A673 (cell line): ENCODE results near the gene TBC1D16. TPM values are rescaled to one million over a fixed set of nuclear protein-coding genes. Genes with fewer than 3 reads are reported as not detected.

ENCODE experiments used
- BruUV-seq: library from RNA; stranded (reverse); fragments of 400-500 nt; replicated peaks from 2 replicates; lab custom pipeline; 2021; lab: Mats Ljungman, UMichigan
- CTCF ChIA-PET: fragments of 300-600 bp; sonication (Branson Sonifier 250); formaldehyde crosslinking; loops from one replicate; lab custom pipeline; 2022; ENCODE audit warnings: antibody characterized with exemption; lab: Charles Lee
- POLR2A ChIA-PET: fragments of 300-600 bp; sonication (Branson Sonifier 250); formaldehyde crosslinking; loops from one replicate; lab custom pipeline; 2022; ENCODE audit warnings: antibody characterized with exemption; ENCODE audit not compliant: low non-redundant PET; lab: Charles Lee
- DNase-seq: peaks from one replicate; pipeline ENCODE4 v3.0.0-alpha.2; 2015; ENCODE audit warnings: low spot score
- H3K27ac ChIP-seq: fragments of 200-600 bp; sonication (generic); 2 replicates; pipeline ENCODE4 v1.5.1; 2016; ENCODE audit warnings: mixed run types, low read depth, mild to moderate bottlenecking, mixed read lengths, antibody characterized with exemption, low read length; ENCODE audit not compliant: poor library complexity, severe bottlenecking
- H3K27me3 ChIP-seq: fragments of 200-600 bp; sonication (generic); replicated peaks from 2 replicates; pipeline ENCODE4 v1.6.1; 2017; ENCODE audit warnings: mixed run types, low read depth, mild to moderate bottlenecking, mixed read lengths, antibody characterized with exemption, low read length; ENCODE audit not compliant: insufficient read depth, poor library complexity
- H3K36me3 ChIP-seq: fragments of 200-600 bp; sonication (generic); 2 replicates; pipeline ENCODE4 v1.6.1; 2016; ENCODE audit warnings: mixed run types, mild to moderate bottlenecking, mixed read lengths, antibody characterized with exemption, low read length; ENCODE audit not compliant: insufficient read depth, poor library complexity, severe bottlenecking
- H3K4me1 ChIP-seq: fragments of 200-600 bp; sonication (generic); 2 replicates; pipeline ENCODE4 v1.6.1; 2017; ENCODE audit warnings: mixed run types, mild to moderate bottlenecking, mixed read lengths, antibody characterized with exemption, low read length; ENCODE audit not compliant: insufficient read depth, poor library complexity, severe bottlenecking
- H3K4me3 ChIP-seq: fragments of 200-600 bp; sonication (generic); 2 replicates; pipeline ENCODE4 v1.5.1; 2016; ENCODE audit warnings: low read depth, mixed run types, mild to moderate bottlenecking, mixed read lengths, low read length; ENCODE audit not compliant: poor library complexity, severe bottlenecking
- H3K9me3 ChIP-seq: fragments of 200-600 bp; sonication (generic); 2 replicates; pipeline ENCODE4 v1.6.1; 2016; ENCODE audit warnings: mixed run types, low read depth, mild to moderate bottlenecking, mixed read lengths, antibody characterized with exemption, low read length; ENCODE audit not compliant: poor library complexity, severe bottlenecking
- EZH2 ChIP-seq: fragments of 200-600 bp; sonication (generic); IDR thresholded peaks from 2 replicates; pipeline ENCODE4 v1.6.1; 2017; ENCODE audit warnings: borderline replicate concordance, low read depth, mild to moderate bottlenecking, mixed read lengths, antibody characterized with exemption, low read length; ENCODE audit not compliant: poor library complexity, severe bottlenecking
- intact Hi-C: fragments of 100-400 bp; cut with micrococcal nuclease; formaldehyde crosslinking; loops from one replicate; pipeline ENCODE4 v1.10.0; 2022; ENCODE audit not compliant: unreplicated experiment
- total RNA-seq: library from RNA; stranded (reverse); gene quantifications from 2 replicates; pipeline ENCODE4 v1.2.3, GENCODE V29; 2021
- TF ChIP-seq, protein P1 (sequence below): fragments of 300-800, 200-600 bp; sonication (generic); conservative IDR thresholded peaks from 2 replicates; pipeline ENCODE4 v1.5.1; 2017; ENCODE audit warnings: low read depth, mild to moderate bottlenecking, antibody characterized with exemption, low read length, moderate library complexity, mixed read lengths

TBC1D16 gene
- total RNA-seq, 1 experiment from 2014 or later, result 49.1 TPM

DNA sequence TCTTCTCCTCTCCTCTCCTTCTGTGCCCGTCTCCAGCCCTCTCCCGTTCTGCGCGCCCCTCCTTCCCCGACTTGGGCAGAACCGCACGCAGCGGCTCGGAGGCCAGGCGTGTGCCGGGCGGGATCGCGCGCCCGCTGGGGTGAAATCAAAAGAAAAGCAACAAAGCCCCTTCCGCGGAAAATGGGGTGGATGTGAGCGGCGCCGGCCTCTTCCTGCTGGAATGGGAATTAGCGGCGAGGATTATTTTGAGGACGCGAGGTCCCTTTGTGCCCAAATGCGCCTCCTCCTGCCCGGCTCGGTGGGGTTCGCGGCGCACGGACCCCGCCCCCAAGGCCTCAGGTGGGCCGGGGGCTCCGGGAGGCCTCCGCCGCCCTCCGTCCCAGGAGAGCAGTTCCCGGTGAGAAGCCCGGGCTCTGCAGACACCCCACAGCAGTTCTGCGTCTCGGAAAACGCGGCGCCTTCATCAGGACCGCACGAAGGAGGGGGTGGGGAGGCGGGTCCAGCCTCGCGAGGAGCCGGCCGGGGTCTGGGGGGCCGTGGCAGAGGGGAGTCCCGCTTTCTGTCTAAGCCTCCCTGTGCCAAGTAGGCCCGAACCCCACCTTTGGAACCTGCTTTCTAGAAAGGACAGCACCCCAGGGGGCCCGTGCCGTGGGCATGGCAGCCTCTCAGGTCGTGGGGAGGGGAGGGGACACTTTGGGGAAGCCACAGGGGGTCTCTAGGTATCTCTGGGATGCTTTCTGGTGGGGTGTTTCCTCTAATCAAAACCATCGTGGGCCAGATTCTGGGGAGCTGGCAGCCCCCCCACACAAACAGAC, 105.4 kb downstream of the TBC1D16 start:
- Histone ChIP-seq H3K27me3 (no peaks in the 10 kb centered on the region), H3K9me3 (no peaks in the 10 kb centered on the region), H3K36me3 (no peaks in the 10 kb centered on the region), H3K4me3 (peak overlapping the region; percentile 54), H3K27ac (peak overlapping the region; percentile 58), H3K4me1 (peaks cover 31% of the 10 kb centered on the region)
- BruUV-seq, result no TSS peak
- TF ChIP-seq, protein P1, sequence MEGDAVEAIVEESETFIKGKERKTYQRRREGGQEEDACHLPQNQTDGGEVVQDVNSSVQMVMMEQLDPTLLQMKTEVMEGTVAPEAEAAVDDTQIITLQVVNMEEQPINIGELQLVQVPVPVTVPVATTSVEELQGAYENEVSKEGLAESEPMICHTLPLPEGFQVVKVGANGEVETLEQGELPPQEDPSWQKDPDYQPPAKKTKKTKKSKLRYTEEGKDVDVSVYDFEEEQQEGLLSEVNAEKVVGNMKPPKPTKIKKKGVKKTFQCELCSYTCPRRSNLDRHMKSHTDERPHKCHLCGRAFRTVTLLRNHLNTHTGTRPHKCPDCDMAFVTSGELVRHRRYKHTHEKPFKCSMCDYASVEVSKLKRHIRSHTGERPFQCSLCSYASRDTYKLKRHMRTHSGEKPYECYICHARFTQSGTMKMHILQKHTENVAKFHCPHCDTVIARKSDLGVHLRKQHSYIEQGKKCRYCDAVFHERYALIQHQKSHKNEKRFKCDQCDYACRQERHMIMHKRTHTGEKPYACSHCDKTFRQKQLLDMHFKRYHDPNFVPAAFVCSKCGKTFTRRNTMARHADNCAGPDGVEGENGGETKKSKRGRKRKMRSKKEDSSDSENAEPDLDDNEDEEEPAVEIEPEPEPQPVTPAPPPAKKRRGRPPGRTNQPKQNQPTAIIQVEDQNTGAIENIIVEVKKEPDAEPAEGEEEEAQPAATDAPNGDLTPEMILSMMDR, result no peak
- peak; percentile 58 for DNase-seq
- intact Hi-C loops, result no loop called here
- ChIA-PET POLR2A (no interaction called here), CTCF (no interaction called here)

DNA sequence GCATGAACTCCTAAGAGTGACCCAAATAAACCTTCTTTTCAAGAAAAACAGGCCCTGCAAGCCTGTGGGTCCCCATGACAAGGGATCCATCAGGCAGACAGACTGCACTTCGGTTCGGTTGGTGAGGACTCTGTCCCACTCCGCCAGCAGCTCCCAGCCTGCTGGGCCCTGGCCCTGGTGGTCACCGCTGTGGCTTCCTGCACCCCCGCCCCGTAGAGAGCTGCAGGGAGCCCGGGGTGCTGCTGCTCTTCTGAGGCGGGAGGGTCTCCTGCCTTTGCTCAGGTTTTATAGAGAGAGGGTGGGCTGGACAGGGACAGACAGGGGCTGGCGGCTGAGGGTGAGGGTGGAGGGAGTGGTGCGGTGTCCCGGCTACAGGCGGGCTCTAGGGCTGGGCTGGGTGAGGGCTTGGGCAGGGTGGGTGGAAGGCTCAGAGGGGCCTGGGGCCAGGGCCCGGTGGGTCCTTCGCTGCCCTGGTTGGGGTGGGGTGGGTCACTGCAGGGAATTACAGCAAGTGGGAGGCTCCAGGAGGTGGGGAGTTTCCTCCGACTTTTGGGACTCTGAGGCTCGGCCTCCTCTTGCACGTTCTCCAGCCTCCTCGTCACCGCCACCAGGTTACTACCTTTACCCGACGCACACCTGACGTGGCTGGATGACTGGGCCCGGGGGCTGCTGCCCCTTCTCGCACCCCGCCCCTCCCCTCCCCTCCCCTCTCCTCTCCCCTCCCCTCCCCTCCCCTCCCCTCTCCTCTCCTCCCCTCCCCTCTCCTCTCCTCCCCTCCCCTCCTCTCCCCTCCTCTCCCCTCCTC, 106.2 kb downstream of the TBC1D16 start:
- H3K36me3 ChIP-seq, result no peaks in the 10 kb centered on the region
- DNase-seq, result no peak
- no peak for TF ChIP-seq EZH2
- TF ChIP-seq, protein P1, result no peak
- H3K4me3 ChIP-seq, result peak overlapping the region; percentile 54
- BruUV-seq, result no TSS peak
- intact Hi-C loops, result no loop called here
- no peak overlapping the region for H3K27ac ChIP-seq
- CTCF ChIA-PET, result no interaction called here
- no peaks in the 10 kb centered on the region for H3K27me3 ChIP-seq
- no peaks in the 10 kb centered on the region for H3K9me3 ChIP-seq
- POLR2A ChIA-PET, result no interaction called here
- peaks cover 29% of the 10 kb centered on the region for H3K4me1 ChIP-seq

DNA sequence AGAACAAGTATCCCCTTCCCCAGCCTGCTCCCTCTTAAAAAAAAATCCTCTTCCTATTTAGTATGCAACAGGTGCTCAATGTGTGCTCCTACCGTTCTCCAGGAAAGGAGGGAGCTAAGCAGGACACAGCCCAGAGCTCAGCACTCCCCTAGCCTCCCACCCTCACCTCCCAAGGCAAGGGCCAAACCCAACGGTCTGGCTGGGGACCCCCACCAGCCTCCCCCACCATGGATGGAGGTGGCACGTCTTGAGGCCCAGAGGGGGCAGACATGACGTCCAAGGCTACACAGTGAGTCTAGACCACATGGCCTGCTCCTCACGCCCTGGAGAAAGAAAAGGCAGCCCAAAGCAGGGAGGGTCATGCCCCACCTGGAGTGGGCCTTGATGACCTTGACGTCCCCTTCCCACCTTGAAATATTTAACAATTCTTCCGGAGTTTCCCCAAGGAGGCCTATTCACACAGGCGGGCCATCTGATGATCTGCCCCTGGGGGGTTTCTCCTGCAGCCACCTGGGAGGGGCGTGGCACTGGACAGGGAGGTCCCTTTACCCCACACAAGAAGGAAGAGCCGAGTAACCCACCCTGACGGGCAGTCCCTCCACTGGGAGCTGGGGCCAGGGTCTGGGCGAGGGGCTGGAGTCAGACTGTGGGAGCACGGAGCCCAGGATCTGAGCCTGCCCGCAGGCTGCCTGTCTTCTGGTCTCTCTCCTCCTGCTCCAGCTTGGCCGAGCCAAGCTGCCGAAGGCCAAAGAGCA, 107.0 kb downstream of the TBC1D16 start:
- ChIA-PET CTCF (no interaction called here), POLR2A (no interaction called here)
- BruUV-seq, result no TSS peak
- H3K9me3 ChIP-seq, result no peaks in the 10 kb centered on the region
- no peaks in the 10 kb centered on the region for H3K27me3 ChIP-seq
- H3K36me3 ChIP-seq, result no peaks in the 10 kb centered on the region
- intact Hi-C loops, result no loop called here
- DNase-seq, result no peak
- no peak overlapping the region for H3K4me3 ChIP-seq
- peaks cover 22% of the 10 kb centered on the region for H3K4me1 ChIP-seq
- TF ChIP-seq, protein P1, result no peak
- TF ChIP-seq EZH2, result no peak
- H3K27ac ChIP-seq, result no peak overlapping the region
